Measurements from ENCODE around the gene PCDH9.

DNA sequence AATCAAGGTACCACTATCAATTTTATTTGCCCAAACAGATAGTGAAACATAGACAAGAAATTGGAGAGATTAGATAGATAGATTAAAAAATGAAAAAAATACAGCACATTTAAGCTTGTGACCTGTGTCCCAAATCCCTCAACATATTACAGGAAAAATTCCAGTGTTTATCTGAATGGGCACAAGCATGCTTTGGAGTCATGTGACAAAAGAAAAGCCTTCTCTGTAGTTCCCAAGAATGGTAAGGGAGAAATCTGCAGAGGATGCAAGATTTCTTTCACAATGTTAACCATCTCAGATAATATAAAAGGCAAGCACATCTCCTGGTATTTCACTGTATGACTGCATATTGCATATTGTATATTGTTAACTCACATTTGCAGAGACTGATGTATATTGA is 168.0 kb downstream of the PCDH9 start:
- TF ChIP-seq MXI1 (IDR thresholded peaks at IDR 0.05; ENCODE audit: low read depth, low read length) (no peak), JUND (IDR thresholded peaks at IDR 0.05) (no peak), MEF2A (IDR thresholded peaks at IDR 0.05; ENCODE audit: borderline replicate concordance, low read depth) (no peak), FOXM1 (IDR thresholded peaks at IDR 0.05; ENCODE audit: low read depth) (no peak), RAD21 (IDR thresholded peaks at IDR 0.05; ENCODE audit: low read length) (no peak)
- TF ChIP-seq, protein P1, sequence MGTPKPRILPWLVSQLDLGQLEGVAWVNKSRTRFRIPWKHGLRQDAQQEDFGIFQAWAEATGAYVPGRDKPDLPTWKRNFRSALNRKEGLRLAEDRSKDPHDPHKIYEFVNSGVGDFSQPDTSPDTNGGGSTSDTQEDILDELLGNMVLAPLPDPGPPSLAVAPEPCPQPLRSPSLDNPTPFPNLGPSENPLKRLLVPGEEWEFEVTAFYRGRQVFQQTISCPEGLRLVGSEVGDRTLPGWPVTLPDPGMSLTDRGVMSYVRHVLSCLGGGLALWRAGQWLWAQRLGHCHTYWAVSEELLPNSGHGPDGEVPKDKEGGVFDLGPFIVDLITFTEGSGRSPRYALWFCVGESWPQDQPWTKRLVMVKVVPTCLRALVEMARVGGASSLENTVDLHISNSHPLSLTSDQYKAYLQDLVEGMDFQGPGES (IDR thresholded peaks at IDR 0.05; ENCODE audit: low read depth, low read length), result no peak
- TF ChIP-seq, protein P2, sequence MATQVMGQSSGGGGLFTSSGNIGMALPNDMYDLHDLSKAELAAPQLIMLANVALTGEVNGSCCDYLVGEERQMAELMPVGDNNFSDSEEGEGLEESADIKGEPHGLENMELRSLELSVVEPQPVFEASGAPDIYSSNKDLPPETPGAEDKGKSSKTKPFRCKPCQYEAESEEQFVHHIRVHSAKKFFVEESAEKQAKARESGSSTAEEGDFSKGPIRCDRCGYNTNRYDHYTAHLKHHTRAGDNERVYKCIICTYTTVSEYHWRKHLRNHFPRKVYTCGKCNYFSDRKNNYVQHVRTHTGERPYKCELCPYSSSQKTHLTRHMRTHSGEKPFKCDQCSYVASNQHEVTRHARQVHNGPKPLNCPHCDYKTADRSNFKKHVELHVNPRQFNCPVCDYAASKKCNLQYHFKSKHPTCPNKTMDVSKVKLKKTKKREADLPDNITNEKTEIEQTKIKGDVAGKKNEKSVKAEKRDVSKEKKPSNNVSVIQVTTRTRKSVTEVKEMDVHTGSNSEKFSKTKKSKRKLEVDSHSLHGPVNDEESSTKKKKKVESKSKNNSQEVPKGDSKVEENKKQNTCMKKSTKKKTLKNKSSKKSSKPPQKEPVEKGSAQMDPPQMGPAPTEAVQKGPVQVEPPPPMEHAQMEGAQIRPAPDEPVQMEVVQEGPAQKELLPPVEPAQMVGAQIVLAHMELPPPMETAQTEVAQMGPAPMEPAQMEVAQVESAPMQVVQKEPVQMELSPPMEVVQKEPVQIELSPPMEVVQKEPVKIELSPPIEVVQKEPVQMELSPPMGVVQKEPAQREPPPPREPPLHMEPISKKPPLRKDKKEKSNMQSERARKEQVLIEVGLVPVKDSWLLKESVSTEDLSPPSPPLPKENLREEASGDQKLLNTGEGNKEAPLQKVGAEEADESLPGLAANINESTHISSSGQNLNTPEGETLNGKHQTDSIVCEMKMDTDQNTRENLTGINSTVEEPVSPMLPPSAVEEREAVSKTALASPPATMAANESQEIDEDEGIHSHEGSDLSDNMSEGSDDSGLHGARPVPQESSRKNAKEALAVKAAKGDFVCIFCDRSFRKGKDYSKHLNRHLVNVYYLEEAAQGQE (IDR thresholded peaks at IDR 0.05; ENCODE audit: low read depth, low read length), result no peak
- TF ChIP-seq, protein P3, sequence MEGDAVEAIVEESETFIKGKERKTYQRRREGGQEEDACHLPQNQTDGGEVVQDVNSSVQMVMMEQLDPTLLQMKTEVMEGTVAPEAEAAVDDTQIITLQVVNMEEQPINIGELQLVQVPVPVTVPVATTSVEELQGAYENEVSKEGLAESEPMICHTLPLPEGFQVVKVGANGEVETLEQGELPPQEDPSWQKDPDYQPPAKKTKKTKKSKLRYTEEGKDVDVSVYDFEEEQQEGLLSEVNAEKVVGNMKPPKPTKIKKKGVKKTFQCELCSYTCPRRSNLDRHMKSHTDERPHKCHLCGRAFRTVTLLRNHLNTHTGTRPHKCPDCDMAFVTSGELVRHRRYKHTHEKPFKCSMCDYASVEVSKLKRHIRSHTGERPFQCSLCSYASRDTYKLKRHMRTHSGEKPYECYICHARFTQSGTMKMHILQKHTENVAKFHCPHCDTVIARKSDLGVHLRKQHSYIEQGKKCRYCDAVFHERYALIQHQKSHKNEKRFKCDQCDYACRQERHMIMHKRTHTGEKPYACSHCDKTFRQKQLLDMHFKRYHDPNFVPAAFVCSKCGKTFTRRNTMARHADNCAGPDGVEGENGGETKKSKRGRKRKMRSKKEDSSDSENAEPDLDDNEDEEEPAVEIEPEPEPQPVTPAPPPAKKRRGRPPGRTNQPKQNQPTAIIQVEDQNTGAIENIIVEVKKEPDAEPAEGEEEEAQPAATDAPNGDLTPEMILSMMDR (IDR thresholded peaks at IDR 0.05), result no peak

All from SK-N-SH (cell line).